KBM-7 (cell line): Measurements from ENCODE around the gene TOX3.

Experiments
- DNase-seq: peaks from one replicate; pipeline ENCODE4 v3.0.0-alpha.2; 2015
- in situ Hi-C: fragments of 300-500 bp; cut with MboI; formaldehyde crosslinking; loops from 2 replicates; pipeline ENCODE4 v1.14.3; 2020; ENCODE audit warnings: low sequenced_read_pairs, low pct_unique_long_range_greater_than_20kb, mixed read lengths

Gene TOX3

DNA sequence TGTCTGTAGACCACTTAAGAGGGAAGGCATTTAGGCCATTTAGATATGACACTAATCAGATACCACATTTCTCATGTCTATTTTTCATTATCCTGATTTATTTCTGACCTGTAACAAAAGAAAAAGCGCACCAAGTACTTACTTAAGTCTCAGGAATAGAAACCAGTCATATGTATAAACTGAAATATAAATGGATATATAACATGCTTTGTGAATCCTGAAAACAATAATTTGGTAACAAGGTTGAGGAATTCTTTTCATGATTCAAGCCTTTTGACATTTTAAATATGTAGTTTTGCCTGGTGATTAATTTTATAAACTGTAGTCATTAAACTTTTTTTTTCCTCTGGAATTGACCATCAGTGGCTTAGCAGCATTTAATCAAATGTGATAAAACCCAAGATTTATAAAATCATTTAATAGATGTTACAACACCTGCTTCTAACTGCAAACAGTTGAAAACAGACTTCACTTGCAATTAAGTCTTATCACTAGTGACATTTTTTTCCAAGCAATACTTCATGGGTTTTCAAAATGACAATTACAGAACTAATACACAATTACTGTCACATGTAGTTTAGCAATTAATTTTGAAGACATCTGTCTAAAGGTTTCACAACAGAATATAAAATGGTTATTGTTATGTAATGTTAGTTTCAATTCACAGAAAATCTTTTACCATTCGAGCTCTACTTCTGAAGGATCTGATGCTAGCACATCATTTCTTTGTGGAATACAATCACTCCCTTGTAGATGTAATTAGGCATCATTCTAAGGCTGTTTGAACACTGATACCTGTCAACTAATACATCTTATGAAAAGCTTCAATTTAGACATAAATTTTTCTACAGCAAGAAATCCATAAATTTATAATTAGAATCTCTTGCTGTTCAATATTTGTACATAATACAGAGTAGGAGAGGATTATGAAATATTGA, 110.3 kb downstream of the TOX3 start:
- no peak for DNase-seq
- in situ Hi-C loops: no loop called here

GRCh38 chr16:52434224-52434623, 112.7 kb downstream of the TOX3 start:
- no peak for DNase-seq
- in situ Hi-C loops: no loop called here

GRCh38 chr16:52433643-52434042, 113.3 kb downstream of the TOX3 start:
- DNase-seq: no peak
- in situ Hi-C loops: no loop called here

GRCh38 chr16:52424591-52424990, 122.4 kb downstream of the TOX3 start:
- in situ Hi-C loops: no loop called here
- DNase-seq: no peak

DNA sequence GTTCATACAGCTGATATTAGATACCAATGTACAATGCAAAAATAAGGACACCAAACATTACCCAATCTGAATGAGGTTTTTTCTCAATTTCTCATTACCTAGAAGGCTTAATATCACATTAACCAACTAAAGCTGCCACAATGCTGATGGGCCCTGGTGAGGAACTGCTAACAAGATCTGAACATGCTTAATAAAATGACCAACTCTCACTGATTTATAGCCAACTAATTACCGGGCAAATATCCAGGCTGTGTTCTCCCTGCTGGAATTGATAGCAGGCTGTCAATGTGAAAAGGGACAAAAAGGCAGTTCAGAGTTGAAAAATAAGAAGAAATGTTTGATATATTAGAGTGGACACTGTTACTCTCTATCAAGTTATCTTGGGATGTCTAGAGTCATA, 124.6 kb downstream of the TOX3 start:
- in situ Hi-C loops: no loop called here

DNA sequence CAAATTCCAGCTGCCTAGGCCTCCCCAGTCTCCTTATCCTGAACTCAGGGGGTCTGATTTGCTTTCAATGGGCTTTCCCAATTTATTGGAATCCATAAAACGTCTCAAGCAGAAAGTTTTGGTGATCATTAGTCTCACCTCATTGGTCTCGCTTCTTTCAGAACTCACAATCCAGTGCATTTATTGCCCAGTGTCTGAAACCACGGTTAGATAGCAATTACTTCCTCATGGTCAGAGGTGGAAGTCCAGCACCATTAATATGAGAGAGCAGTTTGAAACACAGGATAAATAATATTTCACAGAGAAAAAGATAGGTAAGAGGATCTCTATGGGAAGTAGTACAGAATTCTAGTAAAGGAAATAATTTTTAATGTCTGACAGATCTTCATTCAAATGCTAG, 128.7 kb downstream of the TOX3 start:
- in situ Hi-C loops: no loop called here
- no peak for DNase-seq

More for the DNA sequence above, 124.6 kb downstream of the TOX3 start:
- no peak for DNase-seq

GRCh38 chr16:52416888-52417287, 130.1 kb downstream of the TOX3 start:
- in situ Hi-C loops: no loop called here
- DNase-seq: no peak

DNA sequence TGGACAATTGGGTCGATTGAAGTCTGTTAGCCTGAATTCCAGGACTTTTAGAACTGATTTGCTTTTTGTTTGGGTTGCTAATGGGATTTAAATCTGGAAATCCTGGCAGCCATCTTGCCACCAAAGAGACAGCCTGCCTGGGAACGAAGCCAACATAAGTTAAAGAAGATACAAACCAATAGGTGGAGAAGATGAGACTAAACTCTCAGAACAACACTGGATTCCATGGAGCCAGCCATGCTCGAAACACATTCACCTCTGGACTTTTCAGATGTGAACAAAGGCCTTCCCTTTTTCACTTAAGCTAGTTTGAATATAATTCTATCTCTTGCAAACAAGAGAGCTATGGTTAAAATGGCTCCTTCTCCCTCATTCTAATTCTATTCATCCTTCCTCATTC, 135.9 kb downstream of the TOX3 start:
- no peak for DNase-seq
- in situ Hi-C loops: no loop called here

DNA sequence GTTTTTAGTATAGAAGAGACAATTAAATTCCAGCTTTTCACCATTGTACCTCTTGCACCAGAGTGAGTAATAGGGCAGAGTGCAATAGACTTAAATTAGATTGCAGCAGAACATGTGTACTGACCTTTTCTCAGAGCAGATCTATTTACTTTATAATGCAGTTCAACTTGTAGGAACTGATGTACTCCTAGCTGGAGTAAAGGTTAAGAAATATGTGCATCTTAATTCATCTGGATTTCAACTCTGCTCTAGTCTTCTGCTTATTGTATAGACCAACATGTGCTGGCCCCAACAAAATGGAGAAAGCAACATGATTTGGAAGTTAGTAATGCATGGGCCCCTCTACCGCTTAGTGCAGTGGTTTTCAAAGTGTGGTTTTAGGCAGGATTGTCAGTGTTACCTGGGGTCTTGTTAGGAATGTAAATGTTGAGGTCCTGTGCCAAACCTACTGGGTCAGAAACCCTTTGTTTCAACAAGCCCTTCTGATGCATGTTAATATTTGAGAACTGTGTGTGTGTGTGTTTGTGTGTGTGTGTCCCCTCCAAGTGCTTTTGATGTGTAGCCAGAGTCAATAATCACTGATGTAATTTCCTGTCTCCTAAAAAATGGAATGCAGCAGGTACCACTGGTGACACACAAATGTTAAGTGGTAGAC, 138.6 kb downstream of the TOX3 start:
- DNase-seq: no peak
- in situ Hi-C loops: no loop called here

DNA sequence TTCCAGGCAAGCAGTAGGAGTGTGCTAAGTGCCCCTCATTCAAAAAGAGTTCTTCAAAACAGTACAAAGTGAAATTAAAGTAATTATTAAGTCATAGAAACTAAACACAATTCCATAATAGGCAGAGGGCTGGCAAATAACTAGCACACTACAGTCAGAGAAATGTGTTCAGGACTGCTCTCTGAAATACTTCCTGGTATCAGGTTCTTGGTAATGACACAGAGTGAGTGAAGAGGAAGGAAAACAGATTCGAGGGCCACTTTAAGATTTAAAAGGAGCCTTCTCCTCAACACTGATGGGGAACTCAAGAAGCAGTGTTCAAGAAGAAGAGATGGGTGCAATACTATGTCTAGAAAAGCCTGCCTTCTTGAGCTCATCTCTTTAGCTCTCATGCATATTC, 139.2 kb downstream of the TOX3 start:
- DNase-seq: no peak
- in situ Hi-C loops: no loop called here

DNA sequence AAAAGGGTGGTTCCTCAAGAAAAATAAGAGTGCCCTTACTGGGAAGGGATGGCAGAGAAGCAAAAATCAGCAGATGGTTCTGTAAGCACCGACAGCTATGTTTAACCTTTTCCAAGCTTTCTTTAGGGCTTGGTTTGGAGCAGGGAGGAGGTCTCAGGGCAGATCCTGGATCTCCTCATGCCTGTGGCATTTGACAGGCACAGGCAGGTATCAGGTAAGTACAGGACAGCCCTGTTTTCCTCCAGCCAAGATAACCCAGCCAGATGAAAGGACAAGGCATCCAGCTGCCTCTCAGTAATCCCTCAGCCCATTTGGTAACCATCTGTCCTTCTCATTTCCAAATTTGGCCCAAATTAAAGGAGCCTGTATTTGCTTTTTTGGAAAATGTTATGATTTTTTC, 141.5 kb downstream of the TOX3 start:
- in situ Hi-C loops: no loop called here
- no peak for DNase-seq

DNA sequence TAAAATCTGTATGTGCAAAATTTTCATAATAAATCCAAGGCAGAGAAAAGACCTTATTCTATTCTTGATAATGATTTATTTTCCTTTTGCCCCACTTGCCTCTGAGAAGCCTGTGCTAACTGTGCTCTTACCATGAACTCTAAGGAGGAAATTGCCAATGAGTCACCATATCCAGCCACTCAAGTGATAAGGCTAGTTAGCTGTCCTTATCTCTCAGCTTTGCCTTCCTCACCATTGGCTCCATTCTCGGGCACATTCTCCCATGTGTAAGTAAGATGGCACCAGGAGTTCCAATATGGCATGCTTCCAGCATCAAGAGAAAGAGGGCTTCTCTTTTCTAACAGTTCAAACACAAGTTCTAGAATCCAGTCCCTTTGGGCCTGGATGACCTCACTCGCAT, 142.4 kb downstream of the TOX3 start:
- in situ Hi-C loops: no loop called here
- no peak for DNase-seq

DNA sequence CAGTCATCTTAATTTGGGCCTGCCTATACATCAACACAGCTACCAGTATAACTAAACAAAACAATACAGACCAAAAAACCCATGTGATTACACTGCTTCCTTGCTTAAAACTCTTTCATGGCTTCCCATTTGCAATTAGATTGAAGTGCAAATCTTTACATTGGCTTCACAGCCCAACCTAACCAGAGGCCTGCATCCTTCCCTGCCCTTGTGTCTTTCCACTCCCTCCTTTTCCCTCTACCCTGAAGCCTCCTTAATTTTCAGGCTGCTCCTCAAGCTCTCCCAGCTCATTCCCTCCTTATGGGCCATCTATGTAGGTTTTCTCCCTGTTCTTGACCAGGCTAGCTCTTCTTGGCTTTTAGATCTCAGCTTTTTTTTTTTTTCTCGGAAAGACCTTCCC, 147.8 kb downstream of the TOX3 start:
- DNase-seq: no peak
- in situ Hi-C loops: loop anchor here (25.0 kb wide), 1 partner anchor 88 kb away; no protein-coding TSS in a partner anchor

DNA sequence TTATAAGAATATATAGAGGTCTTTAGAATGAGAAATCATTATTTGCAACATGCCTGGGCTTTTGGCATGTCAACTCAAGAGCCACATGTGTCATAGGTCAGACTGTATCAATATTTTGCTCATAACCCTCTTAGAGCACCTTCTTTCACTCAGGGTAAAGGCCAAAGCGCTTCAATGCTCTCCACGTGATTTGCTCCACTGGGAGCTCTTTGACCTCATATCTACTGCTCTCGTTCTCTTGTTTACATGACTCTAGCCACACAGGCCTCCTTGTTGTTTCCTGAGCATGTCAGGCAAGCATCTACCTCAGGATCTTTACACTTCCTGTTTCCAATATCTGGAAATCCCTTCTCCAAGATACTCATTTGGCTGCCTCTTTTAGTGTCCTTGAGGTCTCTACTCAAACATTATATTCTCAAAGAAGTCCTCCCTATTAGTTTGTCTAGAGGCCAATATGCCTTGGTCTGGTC, 148.4 kb downstream of the TOX3 start:
- DNase-seq: no peak
- in situ Hi-C loops: loop anchor here (25.0 kb wide), 1 partner anchor 89 kb away; no protein-coding TSS in a partner anchor

DNA sequence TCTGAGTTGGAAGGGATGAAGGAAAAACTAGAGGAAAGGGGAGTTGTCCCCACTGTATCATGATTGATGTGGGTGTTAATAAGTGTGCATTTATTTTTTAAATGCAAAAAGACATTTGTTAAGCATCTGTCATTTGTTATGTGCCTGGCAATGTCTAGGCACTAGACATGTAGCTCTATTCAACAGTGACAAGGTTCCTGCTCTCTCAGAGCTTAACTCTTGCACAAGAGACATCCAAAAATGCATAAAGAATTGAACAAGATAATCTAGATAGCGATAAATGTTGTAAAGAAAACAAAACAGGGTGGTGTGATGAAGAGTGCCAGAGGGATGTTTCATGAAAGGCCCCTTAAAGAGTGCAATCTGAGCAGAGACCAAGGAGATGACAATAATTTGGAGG, 148.9 kb downstream of the TOX3 start:
- in situ Hi-C loops: loop anchor here (25.0 kb wide), 1 partner anchor 89 kb away; no protein-coding TSS in a partner anchor
- no peak for DNase-seq

DNA sequence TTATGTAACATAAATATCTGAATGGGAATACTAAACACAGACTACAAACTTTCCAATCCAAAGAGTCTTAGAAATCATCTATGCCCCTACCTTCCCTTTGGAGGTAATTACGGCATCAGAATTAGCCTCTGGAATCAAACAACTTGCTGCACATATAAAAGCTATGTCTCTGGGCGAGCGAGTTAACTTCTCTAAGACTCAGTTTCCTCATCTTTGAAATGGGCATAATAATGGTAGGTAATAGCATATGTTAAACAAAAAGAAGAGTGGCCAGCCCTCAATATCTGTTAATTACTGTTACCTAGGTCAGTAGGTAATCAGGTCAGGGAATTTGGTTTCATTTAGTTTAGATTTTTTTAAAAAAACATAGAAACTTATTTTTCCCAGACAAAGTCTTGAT, 153.5 kb downstream of the TOX3 start:
- in situ Hi-C loops: loop anchor here (25.0 kb wide), 1 partner anchor 94 kb away; no protein-coding TSS in a partner anchor
- no peak for DNase-seq

- no peak for DNase-seq
- in situ Hi-C loops: loop anchor here (25.0 kb wide), 1 partner anchor 98 kb away; no protein-coding TSS in a partner anchor
Measured at GRCh38 chr16:52389045-52389444, 157.9 kb downstream of the TOX3 start.
